Osteocyte (in vitro differentiated cells): Measurements from ENCODE around the gene PIMREG. TPM values are rescaled to one million over a fixed set of nuclear protein-coding genes. Genes with fewer than 3 reads are reported as not detected.

Experiments
- DNase-seq: peaks from one replicate; pipeline ENCODE4 v3.0.0; 2021; ENCODE audit warnings: mixed read lengths; ENCODE audit not compliant: unreplicated experiment; ENCODE audit errors: extremely low spot score
- H3K27ac Mint-ChIP-seq: one replicate; pipeline ENCODE4 v1.8.0; 2021; ENCODE audit warnings: mild to moderate bottlenecking, mixed read lengths; ENCODE audit not compliant: unreplicated experiment
- H3K27me3 Mint-ChIP-seq: one replicate; pipeline ENCODE4 v1.8.0; 2021; ENCODE audit warnings: mixed read lengths; ENCODE audit not compliant: unreplicated experiment
- H3K36me3 Mint-ChIP-seq: one replicate; pipeline ENCODE4 v1.8.0; 2021; ENCODE audit warnings: mixed read lengths; ENCODE audit not compliant: unreplicated experiment
- H3K4me1 Mint-ChIP-seq: one replicate; pipeline ENCODE4 v1.8.0; 2021; ENCODE audit warnings: mixed read lengths; ENCODE audit not compliant: unreplicated experiment
- H3K4me3 Mint-ChIP-seq: one replicate; pipeline ENCODE4 v1.8.0; 2021; ENCODE audit warnings: mild to moderate bottlenecking, moderate library complexity, mixed read lengths; ENCODE audit not compliant: unreplicated experiment
- H3K9me3 Mint-ChIP-seq: one replicate; pipeline ENCODE4 v1.8.0; 2021; ENCODE audit warnings: mixed read lengths; ENCODE audit not compliant: unreplicated experiment
- total RNA-seq: library from RNA; stranded (reverse); gene quantifications from 2 replicates; pipeline ENCODE4 v1.2.1, GENCODE V29; 2021
- TF ChIP-seq, protein P1 (sequence below): fragments of 200-600 bp; sonication (generic); IDR thresholded peaks from 2 replicates; pipeline ENCODE4 v1.5.0; 2021; ENCODE audit warnings: antibody characterized with exemption, mild to moderate bottlenecking, moderate library complexity

The PIMREG gene
- total RNA-seq, 1 donor from 2014 or later = 8.9 TPM

DNA sequence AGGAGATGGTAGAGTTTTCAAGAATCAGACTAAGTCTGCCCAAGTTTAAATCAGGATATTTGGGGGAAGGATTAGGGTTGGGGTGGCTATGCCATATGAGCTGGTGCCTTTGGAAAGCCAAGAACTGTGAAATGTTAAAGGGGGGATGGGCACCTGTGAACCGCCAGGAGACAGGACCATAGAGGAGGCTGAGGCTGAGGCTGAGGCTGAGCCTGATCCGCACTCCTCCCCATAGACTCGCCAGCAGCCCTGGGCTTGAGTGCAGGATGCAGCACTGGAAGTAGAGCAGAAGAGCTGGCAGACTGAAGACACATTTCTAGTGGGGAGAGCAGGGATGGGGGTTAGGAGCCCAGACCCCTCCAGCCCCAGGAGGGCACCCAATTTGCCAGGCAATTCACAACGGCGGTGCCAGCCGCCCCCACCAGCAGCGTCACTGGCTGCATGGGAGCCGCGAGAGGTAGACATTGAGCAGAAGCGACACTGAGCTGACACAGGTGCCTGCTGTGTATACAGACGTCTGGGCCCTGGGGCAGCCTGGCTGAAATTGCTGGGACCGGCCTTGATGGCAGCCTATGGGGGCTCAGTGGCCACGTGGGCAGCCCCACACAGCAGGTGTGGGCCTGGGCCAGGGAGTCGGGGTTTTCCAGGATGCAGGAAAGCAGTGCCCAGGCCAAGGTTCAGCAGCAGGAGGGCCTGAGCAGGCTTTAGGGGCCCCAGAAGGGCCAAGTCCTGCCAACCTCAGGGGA is 9.2 kb downstream of the PIMREG start:
- Mint-ChIP-seq H3K9me3 (no peaks in the 10 kb centered on the region), H3K27me3 (peaks cover 6% of the 10 kb centered on the region), H3K4me3 (no peak overlapping the region), H3K36me3 (peaks cover 2% of the 10 kb centered on the region), H3K4me1 (peaks cover 13% of the 10 kb centered on the region), H3K27ac (no peak overlapping the region)
- no peak for DNase-seq
- TF ChIP-seq, protein P1, sequence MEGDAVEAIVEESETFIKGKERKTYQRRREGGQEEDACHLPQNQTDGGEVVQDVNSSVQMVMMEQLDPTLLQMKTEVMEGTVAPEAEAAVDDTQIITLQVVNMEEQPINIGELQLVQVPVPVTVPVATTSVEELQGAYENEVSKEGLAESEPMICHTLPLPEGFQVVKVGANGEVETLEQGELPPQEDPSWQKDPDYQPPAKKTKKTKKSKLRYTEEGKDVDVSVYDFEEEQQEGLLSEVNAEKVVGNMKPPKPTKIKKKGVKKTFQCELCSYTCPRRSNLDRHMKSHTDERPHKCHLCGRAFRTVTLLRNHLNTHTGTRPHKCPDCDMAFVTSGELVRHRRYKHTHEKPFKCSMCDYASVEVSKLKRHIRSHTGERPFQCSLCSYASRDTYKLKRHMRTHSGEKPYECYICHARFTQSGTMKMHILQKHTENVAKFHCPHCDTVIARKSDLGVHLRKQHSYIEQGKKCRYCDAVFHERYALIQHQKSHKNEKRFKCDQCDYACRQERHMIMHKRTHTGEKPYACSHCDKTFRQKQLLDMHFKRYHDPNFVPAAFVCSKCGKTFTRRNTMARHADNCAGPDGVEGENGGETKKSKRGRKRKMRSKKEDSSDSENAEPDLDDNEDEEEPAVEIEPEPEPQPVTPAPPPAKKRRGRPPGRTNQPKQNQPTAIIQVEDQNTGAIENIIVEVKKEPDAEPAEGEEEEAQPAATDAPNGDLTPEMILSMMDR = no peak

DNA sequence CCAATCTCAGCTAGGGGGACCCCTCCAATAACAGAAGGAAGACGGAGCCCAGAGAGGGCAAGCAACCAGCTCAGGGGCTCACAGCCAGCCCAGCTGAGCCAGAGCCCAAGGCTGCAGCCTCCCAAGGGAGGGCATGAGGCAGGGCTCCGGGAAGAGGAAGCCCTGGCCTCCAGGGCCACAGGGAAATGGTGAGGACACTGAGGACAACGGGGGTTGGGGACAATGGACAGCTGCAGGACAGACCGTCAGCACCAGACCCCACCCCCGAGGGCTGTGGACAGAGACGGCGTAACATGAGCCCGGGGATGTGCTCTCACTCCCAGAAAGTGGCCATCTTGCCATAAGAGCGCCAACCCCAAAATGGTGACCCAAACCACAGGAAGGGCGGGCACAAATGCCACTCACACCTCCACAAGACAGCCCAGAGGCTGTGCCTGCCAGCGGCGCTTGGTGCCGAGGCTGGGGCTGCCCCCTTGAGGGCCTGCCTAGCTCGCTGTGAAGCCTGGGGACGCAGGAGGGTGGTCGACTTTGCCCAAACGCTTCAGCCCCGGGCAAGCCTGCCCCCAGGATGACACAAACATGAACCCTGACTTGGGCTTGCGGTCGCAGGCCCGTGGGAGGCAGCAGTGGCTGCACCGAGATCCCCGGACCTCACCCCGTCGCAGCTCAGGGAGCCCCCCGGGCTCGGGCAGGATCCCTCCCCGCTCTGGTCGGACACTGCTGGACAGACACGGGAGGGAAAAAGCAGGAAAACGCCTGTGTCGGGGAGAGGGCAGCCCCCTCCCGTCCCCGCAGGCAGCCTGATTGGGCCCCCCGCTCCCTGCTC is 10.5 kb downstream of the PIMREG start:
- TF ChIP-seq, protein P1 = no peak
- H3K27me3 Mint-ChIP-seq = peaks cover 6% of the 10 kb centered on the region
- no peak for DNase-seq
- peaks cover 13% of the 10 kb centered on the region for H3K4me1 Mint-ChIP-seq
- H3K36me3 Mint-ChIP-seq = peaks cover 2% of the 10 kb centered on the region
- peak overlapping the region; percentile 3 for H3K4me3 Mint-ChIP-seq
- H3K9me3 Mint-ChIP-seq = no peaks in the 10 kb centered on the region
- H3K27ac Mint-ChIP-seq = no peak overlapping the region

DNA sequence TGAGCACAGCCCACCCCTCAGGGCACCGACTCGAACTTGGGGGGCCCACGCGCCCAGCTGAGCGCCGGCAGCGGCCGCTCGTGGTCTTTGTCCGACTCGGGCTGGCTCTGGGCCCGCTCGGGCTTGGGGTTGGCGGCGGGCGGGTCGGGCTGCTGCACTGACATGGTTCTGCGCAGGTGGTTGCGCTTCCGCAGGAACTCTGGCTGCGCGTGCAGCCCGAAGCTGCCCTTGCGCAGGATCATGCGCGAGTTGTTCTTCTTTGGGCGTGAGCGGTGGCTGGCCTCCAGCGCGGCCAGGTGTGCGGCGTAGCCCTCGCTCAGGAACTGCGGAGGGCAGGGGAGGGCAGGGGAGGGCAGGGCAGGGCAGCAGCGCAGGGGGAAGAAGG is 11.1 kb downstream of the PIMREG start:
- Mint-ChIP-seq H3K27me3 (peaks cover 6% of the 10 kb centered on the region), H3K36me3 (no peaks in the 10 kb centered on the region), H3K4me3 (peak overlapping the region; percentile 47), H3K27ac (no peak overlapping the region), H3K9me3 (no peaks in the 10 kb centered on the region), H3K4me1 (peaks cover 13% of the 10 kb centered on the region)
- DNase-seq = no peak
- TF ChIP-seq, protein P1 = no peak

DNA sequence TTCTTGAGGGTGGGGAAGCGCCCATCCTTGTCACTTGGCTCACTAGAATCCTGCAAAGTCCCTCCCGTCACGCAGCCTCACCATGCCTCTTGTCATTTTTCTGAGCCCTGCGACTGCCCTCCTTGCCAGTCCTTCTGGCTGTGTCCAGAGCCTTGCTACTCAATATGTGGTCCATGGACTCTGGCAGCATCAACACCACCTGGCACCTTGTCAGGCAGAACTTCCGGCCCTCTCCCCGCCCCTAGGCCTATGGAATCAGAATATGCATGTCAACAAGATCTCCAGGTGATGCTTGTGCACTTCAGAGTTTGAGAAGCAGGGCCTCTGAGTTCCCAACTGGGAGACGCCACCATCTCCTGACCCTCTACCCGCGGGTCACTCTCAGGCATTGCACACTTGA is 12.1 kb downstream of the PIMREG start:
- Mint-ChIP-seq H3K27ac (no peak overlapping the region), H3K36me3 (no peaks in the 10 kb centered on the region), H3K4me1 (peaks cover 13% of the 10 kb centered on the region), H3K9me3 (no peaks in the 10 kb centered on the region), H3K27me3 (peaks cover 6% of the 10 kb centered on the region), H3K4me3 (no peak overlapping the region)
- no peak for DNase-seq
- TF ChIP-seq, protein P1 = no peak
